Measurements from ENCODE around the gene B3GNT5.

Gene B3GNT5

GRCh38 chr3:183270344-183270743, 17.3 kb downstream of the B3GNT5 start:
- DNase-seq (ENCODE audit: low read depth) = no peak
- no peak overlapping the region for H3K4me3 ChIP-seq (ENCODE audit: low read depth, low read length)
- no peak for TF ChIP-seq CTCF (conservative IDR thresholded peaks at IDR 0.05; ENCODE audit: low read depth, low read length)

- no peak for DNase-seq (ENCODE audit: low read depth)
- H3K4me3 ChIP-seq (ENCODE audit: low read depth, low read length) = no peak overlapping the region
- TF ChIP-seq CTCF (conservative IDR thresholded peaks at IDR 0.05; ENCODE audit: low read depth, low read length) = no peak
Observed at GRCh38 chr3:183272142-183272541, 19.1 kb downstream of the B3GNT5 start.

- TF ChIP-seq CTCF (conservative IDR thresholded peaks at IDR 0.05; ENCODE audit: low read depth, low read length) = no peak
- DNase-seq (ENCODE audit: low read depth) = no peak
Observed at GRCh38 chr3:183272791-183273190, 19.7 kb downstream of the B3GNT5 start.

GRCh38 chr3:183274609-183275008, 21.6 kb downstream of the B3GNT5 start:
- no peak for DNase-seq (ENCODE audit: low read depth)
- no peak overlapping the region for H3K4me3 ChIP-seq (ENCODE audit: low read depth, low read length)
- TF ChIP-seq CTCF (conservative IDR thresholded peaks at IDR 0.05; ENCODE audit: low read depth, low read length) = no peak

More at GRCh38 chr3:183272791-183273190, 19.7 kb downstream of the B3GNT5 start:
- H3K4me3 ChIP-seq (ENCODE audit: low read depth, low read length) = no peak overlapping the region

- no peak overlapping the region for H3K4me3 ChIP-seq (ENCODE audit: low read depth, low read length)
- peak; percentile 94 for DNase-seq (ENCODE audit: low read depth)
- no peak for TF ChIP-seq CTCF (conservative IDR thresholded peaks at IDR 0.05; ENCODE audit: low read depth, low read length)
Observed at GRCh38 chr3:183275418-183275817, 22.4 kb downstream of the B3GNT5 start.

- DNase-seq (ENCODE audit: low read depth) = no peak
- H3K4me3 ChIP-seq (ENCODE audit: low read depth, low read length) = no peak overlapping the region
- TF ChIP-seq CTCF (conservative IDR thresholded peaks at IDR 0.05; ENCODE audit: low read depth, low read length) = no peak
Observed at GRCh38 chr3:183275937-183276336, 22.9 kb downstream of the B3GNT5 start.

GRCh38 chr3:183277260-183277659, 24.2 kb downstream of the B3GNT5 start:
- no peak overlapping the region for H3K4me3 ChIP-seq (ENCODE audit: low read depth, low read length)
- TF ChIP-seq CTCF (conservative IDR thresholded peaks at IDR 0.05; ENCODE audit: low read depth, low read length) = no peak
- no peak for DNase-seq (ENCODE audit: low read depth)

Measured in choroid plexus epithelial cell (primary cell).